Astrocyte (in vitro differentiated cells and primary cell): ENCODE data around the gene ODF4. TPM values are rescaled to one million over a fixed set of nuclear protein-coding genes. Genes with fewer than 3 reads are reported as not detected.
"Not testable (repeated sequence)": the region's sequence is repeated elsewhere in the genome, so short reads cannot be mapped to it uniquely, and the experiment has no call there.

Experiments
- DNase-seq: peaks from one replicate; pipeline ENCODE4 v3.0.0-alpha.2; 2010; ENCODE audit warnings: low read depth
- FAIRE-seq: peaks from 2 replicates; lab custom pipeline; 2011; peaks lifted over from hg19 to GRCh38; lab: Jason Lieb, UNC
- H2AFZ ChIP-seq: 2 replicates; pipeline ENCODE4 v1.6.0; 2012; ENCODE audit warnings: low read depth, low read length, inconsistent platforms
- H3K27ac ChIP-seq: 2 replicates; pipeline ENCODE4 v1.5.1; 2011; ENCODE audit warnings: low read depth, low read length, inconsistent platforms
- H3K27me3 ChIP-seq: 2 replicates; pipeline ENCODE4 v1.6.0; 2011; ENCODE audit warnings: low read length, inconsistent platforms; ENCODE audit not compliant: insufficient read depth
- H3K36me3 ChIP-seq: 2 replicates; pipeline ENCODE4 v1.5.1; 2011; ENCODE audit warnings: low read length, inconsistent platforms; ENCODE audit not compliant: insufficient read depth
- H3K4me1 ChIP-seq: 2 replicates; pipeline ENCODE4 v1.5.1; 2011; ENCODE audit warnings: low read length, inconsistent platforms; ENCODE audit not compliant: insufficient read depth
- H3K4me2 ChIP-seq: 2 replicates; pipeline ENCODE4 v1.6.0; 2012; ENCODE audit warnings: low read length, inconsistent platforms
- H3K4me3 ChIP-seq: 2 replicates; pipeline ENCODE4 v1.5.1; 2011; ENCODE audit warnings: low read depth, mild to moderate bottlenecking, low read length, inconsistent platforms; ENCODE audit not compliant: insufficient read depth
- H3K79me2 ChIP-seq: 2 replicates; pipeline ENCODE4 v1.6.0; 2012; ENCODE audit warnings: mild to moderate bottlenecking, low read length, inconsistent platforms; ENCODE audit not compliant: insufficient read depth
- H3K9ac ChIP-seq: 2 replicates; pipeline ENCODE4 v1.6.0; 2012; ENCODE audit warnings: mild to moderate bottlenecking, low read length, inconsistent platforms
- H3K9me3 ChIP-seq: 2 replicates; pipeline ENCODE4 v1.5.1; 2012; ENCODE audit warnings: low read depth, mild to moderate bottlenecking, low read length, inconsistent platforms; ENCODE audit not compliant: insufficient read depth
- H4K20me1 ChIP-seq: 2 replicates; pipeline ENCODE4 v1.6.0; 2012; ENCODE audit warnings: low read length, inconsistent platforms; ENCODE audit not compliant: insufficient read depth
- H3K27ac Mint-ChIP-seq: one replicate; pipeline ENCODE4 v1.8.0; 2021; ENCODE audit warnings: mild to moderate bottlenecking, mixed read lengths; ENCODE audit not compliant: unreplicated experiment
- H3K27me3 Mint-ChIP-seq: one replicate; pipeline ENCODE4 v1.8.0; 2021; ENCODE audit warnings: low read depth, mixed read lengths; ENCODE audit not compliant: unreplicated experiment
- H3K36me3 Mint-ChIP-seq: one replicate; pipeline ENCODE4 v1.8.0; 2021; ENCODE audit warnings: low read depth, mixed read lengths; ENCODE audit not compliant: unreplicated experiment
- H3K4me1 Mint-ChIP-seq: one replicate; pipeline ENCODE4 v1.8.0; 2021; ENCODE audit warnings: low read depth, mixed read lengths; ENCODE audit not compliant: unreplicated experiment
- H3K4me3 Mint-ChIP-seq: one replicate; pipeline ENCODE4 v1.8.0; 2021; ENCODE audit warnings: mild to moderate bottlenecking, moderate library complexity, mixed read lengths; ENCODE audit not compliant: unreplicated experiment
- H3K9me3 Mint-ChIP-seq: one replicate; pipeline ENCODE4 v1.8.0; 2021; ENCODE audit warnings: mild to moderate bottlenecking, mixed read lengths; ENCODE audit not compliant: unreplicated experiment
- EZH2 ChIP-seq: IDR thresholded peaks from 2 replicates; pipeline ENCODE4 v1.6.1; 2012; ENCODE audit warnings: mild to moderate bottlenecking, low read length, inconsistent platforms; ENCODE audit not compliant: insufficient read depth
- total RNA-seq: library from RNA; stranded (reverse); gene quantifications from 2 replicates; pipeline ENCODE4 v1.2.1, GENCODE V29; 2021
- TF ChIP-seq, protein P1 (sequence below): IDR thresholded peaks from 2 replicates; pipeline ENCODE4 v1.5.1; 2011; ENCODE audit warnings: low read depth, mild to moderate bottlenecking, inconsistent platforms, low read length, moderate library complexity; ENCODE audit not compliant: insufficient read depth

ODF4 gene
- total RNA-seq, 1 donor from 2014 or later: not detected

DNA sequence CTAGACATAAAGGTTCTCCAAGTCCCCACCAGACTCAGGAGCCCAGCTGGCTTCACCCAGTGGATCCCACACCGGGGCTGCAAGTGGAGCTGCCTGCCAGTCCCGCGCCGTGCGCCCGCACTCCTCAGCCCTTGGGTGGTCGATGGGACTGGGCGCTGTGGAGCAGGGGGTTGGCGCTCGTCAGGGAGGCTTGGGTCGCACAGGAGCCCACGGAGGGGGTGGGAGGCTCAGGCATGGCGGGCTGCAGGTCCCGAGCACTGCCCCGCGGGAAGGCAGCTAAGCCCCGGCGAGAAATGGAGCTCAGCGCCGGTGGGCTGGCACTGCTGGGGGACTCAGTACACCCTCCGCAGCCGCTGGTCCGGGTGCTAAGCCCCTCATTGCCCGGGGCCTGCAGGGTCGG, 7.4 kb downstream of the ODF4 start:
- H4K20me1 ChIP-seq, H3K4me1 ChIP-seq, H3K4me1 Mint-ChIP-seq, H3K4me2 ChIP-seq, H3K9me3 ChIP-seq, H2AFZ ChIP-seq, FAIRE-seq, DNase-seq, H3K27ac Mint-ChIP-seq, H3K9me3 Mint-ChIP-seq, H3K27ac ChIP-seq, H3K4me3 Mint-ChIP-seq, H3K79me2 ChIP-seq, H3K36me3 ChIP-seq, H3K36me3 Mint-ChIP-seq, H3K4me3 ChIP-seq, H3K9ac ChIP-seq: not testable (repeated sequence)
- H3K27me3 ChIP-seq: peaks cover 14% of the 10 kb centered on the region
- TF ChIP-seq EZH2: peak; percentile 34
- peaks cover 23% of the 10 kb centered on the region for H3K27me3 Mint-ChIP-seq

DNA sequence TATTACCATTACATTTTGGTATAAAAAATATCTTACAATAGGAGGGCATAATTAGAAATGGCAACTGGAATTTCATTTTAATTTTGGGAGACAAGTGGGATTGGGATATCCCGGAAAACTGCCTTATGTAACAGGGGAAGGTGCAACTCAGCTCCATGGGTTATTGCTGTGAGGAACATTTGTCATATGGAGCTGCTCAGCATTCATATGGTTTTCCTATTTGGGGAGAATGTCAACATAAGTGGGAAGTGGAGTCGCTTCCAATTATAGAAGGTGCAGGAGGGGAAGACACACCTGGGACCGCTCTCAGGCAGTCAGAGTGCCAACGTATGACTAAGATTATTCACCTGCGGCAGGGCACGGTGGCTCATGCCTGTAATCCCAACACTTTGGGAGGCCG, 10.7 kb downstream of the ODF4 start:
- Histone ChIP-seq H2AFZ (no peak overlapping the region), H4K20me1 (no peaks in the 10 kb centered on the region), H3K27me3 (peaks cover 8% of the 10 kb centered on the region), H3K4me2 (no peak overlapping the region), H3K9ac (no peak overlapping the region), H3K4me1 (no peaks in the 10 kb centered on the region), H3K4me3 (no peak overlapping the region), H3K36me3 (no peaks in the 10 kb centered on the region), H3K9me3 (no peaks in the 10 kb centered on the region), H3K27ac (no peak overlapping the region), H3K79me2 (no peaks in the 10 kb centered on the region)
- DNase-seq (no peak), FAIRE-seq (no peak)
- Mint-ChIP-seq H3K4me1 (no peaks in the 10 kb centered on the region), H3K27ac (no peak overlapping the region), H3K36me3 (no peaks in the 10 kb centered on the region), H3K4me3 (no peak overlapping the region), H3K27me3 (peaks cover 16% of the 10 kb centered on the region), H3K9me3 (peaks cover 3% of the 10 kb centered on the region)
- TF ChIP-seq, protein P1, sequence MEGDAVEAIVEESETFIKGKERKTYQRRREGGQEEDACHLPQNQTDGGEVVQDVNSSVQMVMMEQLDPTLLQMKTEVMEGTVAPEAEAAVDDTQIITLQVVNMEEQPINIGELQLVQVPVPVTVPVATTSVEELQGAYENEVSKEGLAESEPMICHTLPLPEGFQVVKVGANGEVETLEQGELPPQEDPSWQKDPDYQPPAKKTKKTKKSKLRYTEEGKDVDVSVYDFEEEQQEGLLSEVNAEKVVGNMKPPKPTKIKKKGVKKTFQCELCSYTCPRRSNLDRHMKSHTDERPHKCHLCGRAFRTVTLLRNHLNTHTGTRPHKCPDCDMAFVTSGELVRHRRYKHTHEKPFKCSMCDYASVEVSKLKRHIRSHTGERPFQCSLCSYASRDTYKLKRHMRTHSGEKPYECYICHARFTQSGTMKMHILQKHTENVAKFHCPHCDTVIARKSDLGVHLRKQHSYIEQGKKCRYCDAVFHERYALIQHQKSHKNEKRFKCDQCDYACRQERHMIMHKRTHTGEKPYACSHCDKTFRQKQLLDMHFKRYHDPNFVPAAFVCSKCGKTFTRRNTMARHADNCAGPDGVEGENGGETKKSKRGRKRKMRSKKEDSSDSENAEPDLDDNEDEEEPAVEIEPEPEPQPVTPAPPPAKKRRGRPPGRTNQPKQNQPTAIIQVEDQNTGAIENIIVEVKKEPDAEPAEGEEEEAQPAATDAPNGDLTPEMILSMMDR: no peak
- TF ChIP-seq EZH2: no peak

DNA sequence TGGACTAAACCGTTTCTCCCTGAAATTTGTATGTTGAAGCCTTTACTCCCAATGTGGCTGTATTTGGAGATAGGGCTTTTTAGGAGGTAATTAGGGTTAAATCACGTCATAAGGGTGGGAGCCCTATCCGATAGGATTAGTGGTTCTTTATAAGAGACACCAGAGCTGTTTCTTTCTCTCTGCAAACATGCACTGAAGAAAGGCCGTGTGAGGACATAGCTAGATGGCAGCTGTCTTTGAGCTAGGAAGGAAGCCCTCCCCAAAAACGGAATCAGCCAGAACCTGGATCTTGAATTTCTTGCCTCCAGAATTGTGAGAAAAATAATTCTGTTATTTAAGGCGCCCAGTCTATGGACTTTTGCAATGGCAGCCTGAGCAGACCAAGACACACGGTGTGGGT, 14.1 kb downstream of the ODF4 start:
- Mint-ChIP-seq H3K4me1 (no peaks in the 10 kb centered on the region), H3K36me3 (no peaks in the 10 kb centered on the region), H3K9me3 (no peaks in the 10 kb centered on the region), H3K27me3 (no peaks in the 10 kb centered on the region), H3K4me3 (no peak overlapping the region), H3K27ac (no peak overlapping the region)
- H3K27ac ChIP-seq: no peak overlapping the region
- H3K9me3 ChIP-seq: no peaks in the 10 kb centered on the region
- TF ChIP-seq, protein P1: no peak
- no peak for TF ChIP-seq EZH2
- H3K36me3 ChIP-seq: no peaks in the 10 kb centered on the region
- H2AFZ ChIP-seq: no peak overlapping the region
- no peaks in the 10 kb centered on the region for H4K20me1 ChIP-seq
- no peak overlapping the region for H3K9ac ChIP-seq
- no peak for DNase-seq
- FAIRE-seq: no peak
- H3K4me1 ChIP-seq: no peaks in the 10 kb centered on the region
- H3K4me3 ChIP-seq: no peak overlapping the region
- H3K27me3 ChIP-seq: no peaks in the 10 kb centered on the region
- no peak overlapping the region for H3K4me2 ChIP-seq
- no peaks in the 10 kb centered on the region for H3K79me2 ChIP-seq
